HuH-7.5 (cell line): ENCODE data around the gene ZNF737.
A peak's percentile ranks its signal among the peaks of the same experiment; 100 is the strongest.
"Not testable (repeated sequence)": the region's sequence is repeated elsewhere in the genome, so short reads cannot be mapped to it uniquely, and the experiment has no call there.

Source experiments
- DNase-seq: peaks from one replicate; pipeline ENCODE4 v3.0.0; 2011; ENCODE audit warnings: low spot score

The ZNF737 gene

GRCh38 chr19:20565321-20566018 lies at the start of gene ZNF737:
Gene ZNF737 (minus strand): TSS chr19:20565781. CDS start chr19:20565640, 141 bp downstream.
- DNase-seq, result peak; percentile 91

- not testable (repeated sequence) for DNase-seq
Observed at GRCh38 chr19:20614971-20615370, 49.4 kb upstream of the ZNF737 start.

- DNase-seq, result no peak
Observed at GRCh38 chr19:20612711-20613316, 47.2 kb upstream of the ZNF737 start.

- no peak for DNase-seq
Observed at GRCh38 chr19:20611866-20612265, 46.3 kb upstream of the ZNF737 start.

GRCh38 chr19:20607943-20608342 lies 42.4 kb upstream of the ZNF737 start:
- no peak for DNase-seq

- no peak for DNase-seq
Observed at GRCh38 chr19:20558571-20558970, 7.0 kb downstream of the ZNF737 start.

- no peak for DNase-seq
Observed at GRCh38 chr19:20558011-20558410, 7.6 kb downstream of the ZNF737 start.

- DNase-seq, result not testable (repeated sequence)
Observed at GRCh38 chr19:20544667-20545333, 20.8 kb downstream of the ZNF737 start.

GRCh38 chr19:20530303-20530702 lies 35.3 kb downstream of the ZNF737 start:
- not testable (repeated sequence) for DNase-seq

GRCh38 chr19:20513189-20513904 lies 52.2 kb downstream of the ZNF737 start:
- no peak for DNase-seq

- DNase-seq, result no peak
Observed at GRCh38 chr19:20503476-20503875, 62.1 kb downstream of the ZNF737 start.
